Stimulated activated CD4-positive, alpha-beta T cell treated with anti-CD3 and anti-CD28 coated beads, Interleukin-4, amount 100 ng/mL, for 1 hour (primary cell): ENCODE measurements around the gene BANP.
"Not testable (repeated sequence)": the region's sequence is repeated elsewhere in the genome, so short reads cannot be mapped to it uniquely, and the experiment has no call there.

Experiments
- DNase-seq: peaks from one replicate; pipeline ENCODE4 v3.0.0-alpha.2; 2020

BANP gene

DNA sequence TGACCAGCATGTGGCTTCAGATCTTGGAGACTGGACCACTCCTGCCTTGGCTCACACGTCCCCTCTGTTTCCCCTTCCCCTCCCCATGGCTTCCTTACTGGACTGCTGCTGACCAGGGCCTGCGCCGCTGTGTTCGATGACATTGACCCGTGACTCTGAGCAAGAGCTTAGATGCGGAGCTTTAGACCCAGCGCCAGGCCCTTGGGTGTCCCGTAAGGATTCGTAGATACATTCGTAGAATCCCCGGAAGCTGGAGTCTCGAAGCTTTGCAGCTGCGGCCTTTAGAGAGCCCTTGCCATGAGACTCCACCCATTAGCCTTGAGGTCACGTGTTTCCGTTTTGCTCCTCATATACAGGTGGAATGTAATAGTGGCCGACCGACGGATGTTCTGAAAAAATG is 65.2 kb downstream of the BANP start:
- not testable (repeated sequence) for DNase-seq

DNA sequence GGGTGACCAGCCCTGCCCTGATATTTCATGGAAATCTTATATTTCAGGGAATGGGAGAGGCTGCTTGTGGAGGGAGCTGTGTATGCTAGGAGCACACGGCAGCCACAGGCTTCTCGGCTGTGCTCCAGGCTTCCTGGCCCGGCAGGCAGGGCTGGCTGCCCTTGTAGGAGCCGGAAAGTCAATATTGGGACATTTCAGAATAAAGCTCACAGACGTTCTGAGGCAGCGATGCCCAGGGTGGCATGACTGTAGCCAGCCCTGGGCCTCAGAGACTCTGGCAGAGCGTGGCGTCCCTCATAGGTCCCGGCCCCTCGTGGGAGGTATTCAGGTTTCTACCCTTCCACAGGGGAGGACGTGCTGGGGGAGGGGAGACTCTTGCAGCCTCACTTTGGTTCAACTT is 65.7 kb downstream of the BANP start:
- no peak for DNase-seq

DNA sequence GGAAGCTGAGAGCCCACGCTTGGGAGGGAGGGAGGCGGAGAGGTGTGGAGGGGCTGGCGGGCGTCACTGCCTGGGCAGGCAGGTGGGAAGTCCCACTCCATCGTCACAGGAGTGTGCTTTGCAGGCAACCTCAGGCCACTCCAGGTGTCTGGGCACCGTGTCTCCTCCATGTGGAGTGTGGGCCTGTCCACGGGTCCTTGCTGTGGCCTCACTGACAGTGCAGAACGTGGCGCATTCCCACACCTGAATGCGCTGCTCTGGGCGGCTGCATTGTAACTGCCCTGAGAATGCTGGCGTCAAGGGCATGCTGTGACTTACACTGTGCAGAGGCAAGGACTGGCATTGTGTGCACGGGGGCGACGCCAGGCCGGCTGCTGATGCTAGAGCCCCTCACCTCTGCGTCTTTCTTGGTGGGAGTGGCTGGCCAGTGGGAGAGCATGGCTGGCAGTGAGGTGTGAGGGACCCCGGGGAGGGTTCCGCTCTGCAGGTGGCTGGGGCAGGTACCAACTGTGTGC is 66.4 kb downstream of the BANP start:
- no peak for DNase-seq

DNA sequence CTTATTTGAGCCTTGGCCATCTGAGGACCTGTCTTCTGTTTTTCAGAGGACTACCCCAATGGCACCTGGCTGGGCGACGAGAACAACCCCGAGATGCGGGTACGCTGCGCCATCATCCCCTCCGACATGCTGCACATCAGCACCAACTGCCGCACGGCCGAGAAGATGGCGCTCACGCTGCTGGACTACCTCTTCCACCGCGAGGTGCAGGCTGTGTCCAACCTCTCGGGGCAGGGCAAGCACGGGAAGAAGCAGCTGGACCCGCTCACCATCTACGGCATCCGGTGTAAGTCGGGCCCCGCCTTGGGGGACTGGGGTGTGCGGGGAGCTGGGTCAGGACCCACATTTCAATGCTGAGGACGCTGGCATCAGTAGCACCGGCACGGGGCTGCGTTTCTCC is 67.1 kb downstream of the BANP start:
- DNase-seq, result not testable (repeated sequence)

DNA sequence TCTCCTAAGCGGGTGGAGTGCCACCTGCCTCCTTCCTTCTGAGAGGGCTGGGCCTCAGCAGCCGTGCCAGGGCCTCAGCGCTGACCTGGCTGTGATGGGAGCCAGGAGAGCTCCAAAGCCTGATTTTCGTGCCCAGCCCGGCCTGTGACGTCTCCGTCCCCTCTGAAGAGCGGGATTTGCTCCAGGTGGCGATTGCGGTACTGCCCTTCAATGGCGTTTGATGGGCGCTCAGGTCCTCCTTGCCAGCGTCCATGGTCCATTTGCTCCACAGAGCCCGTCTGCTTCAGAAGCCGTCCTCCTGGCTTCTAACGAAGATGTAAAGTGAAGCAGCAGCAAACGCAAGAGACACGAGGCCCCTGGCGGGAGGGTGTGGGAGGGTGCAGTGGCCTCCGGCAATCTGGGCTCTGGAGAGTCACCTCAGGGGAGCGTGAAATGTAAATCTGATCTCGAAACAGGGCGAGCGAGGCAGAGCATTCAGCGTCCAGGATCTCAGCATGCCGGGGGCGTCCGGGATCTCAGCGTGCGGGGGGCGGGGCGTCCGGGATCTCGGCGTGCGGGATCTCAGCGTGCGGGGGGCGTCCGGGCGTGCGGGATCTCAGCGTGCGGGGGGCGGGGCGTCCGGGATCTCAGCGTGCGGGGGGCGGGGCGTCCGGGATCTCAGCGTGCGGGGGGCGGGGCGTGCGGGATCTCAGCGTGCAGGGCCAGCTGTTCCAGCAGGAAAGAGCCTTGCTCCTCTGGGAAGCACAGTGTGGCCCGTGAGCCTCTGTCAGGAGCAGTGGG is 68.0 kb downstream of the BANP start:
- DNase-seq, result not testable (repeated sequence)

DNA sequence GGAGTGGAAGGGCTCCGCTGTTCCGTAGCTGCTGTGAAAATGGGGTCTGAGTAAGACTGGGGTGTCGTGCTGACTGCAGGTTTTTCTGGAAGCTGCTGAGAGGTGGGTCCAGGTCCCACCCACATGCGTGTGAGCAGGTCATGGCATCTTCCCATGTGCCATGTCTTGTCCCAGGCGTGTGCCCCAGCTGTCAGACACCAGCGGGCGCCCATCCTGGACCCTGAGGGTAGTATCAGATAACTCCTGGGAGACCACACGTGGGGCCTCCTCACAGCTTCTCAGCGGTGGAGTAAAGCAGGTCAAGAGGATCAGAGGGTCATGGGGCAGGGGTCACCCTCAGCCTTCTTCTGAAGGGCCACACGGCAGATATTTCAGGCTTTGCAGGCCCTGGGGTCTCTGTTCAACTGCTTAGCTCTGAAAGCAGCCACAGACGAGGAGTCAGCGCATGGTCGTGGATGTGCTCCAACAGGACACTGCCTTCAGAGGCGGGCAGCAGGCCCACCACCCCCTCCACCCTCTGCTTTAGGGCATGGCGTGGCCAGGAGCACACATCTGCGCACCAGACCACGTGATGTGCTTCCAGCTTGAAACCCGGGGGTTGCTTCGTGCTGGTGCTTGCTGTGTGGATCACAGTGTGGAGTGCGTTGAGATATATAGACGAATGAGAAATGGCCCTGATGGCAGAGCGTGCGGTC is 68.7 kb downstream of the BANP start:
- no peak for DNase-seq

DNA sequence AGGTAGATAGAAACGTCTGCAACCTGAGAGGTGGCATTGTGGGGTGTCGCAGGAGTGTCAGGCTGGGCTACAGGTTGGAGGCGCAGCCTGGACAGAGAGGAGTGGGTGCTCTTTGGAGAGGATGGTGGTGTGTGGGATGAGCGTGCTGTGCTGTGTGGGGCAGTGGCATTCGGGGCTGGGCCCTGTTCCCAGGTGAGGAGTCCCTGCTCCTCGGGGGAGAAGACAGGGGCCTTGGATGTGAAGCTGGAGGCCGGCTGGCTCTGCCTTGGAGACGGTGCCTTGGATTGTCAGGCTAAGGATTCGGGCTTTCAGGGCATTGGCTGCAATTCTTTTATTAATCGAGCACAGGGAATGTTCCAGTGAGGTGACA is 69.3 kb downstream of the BANP start:
- DNase-seq, result no peak

DNA sequence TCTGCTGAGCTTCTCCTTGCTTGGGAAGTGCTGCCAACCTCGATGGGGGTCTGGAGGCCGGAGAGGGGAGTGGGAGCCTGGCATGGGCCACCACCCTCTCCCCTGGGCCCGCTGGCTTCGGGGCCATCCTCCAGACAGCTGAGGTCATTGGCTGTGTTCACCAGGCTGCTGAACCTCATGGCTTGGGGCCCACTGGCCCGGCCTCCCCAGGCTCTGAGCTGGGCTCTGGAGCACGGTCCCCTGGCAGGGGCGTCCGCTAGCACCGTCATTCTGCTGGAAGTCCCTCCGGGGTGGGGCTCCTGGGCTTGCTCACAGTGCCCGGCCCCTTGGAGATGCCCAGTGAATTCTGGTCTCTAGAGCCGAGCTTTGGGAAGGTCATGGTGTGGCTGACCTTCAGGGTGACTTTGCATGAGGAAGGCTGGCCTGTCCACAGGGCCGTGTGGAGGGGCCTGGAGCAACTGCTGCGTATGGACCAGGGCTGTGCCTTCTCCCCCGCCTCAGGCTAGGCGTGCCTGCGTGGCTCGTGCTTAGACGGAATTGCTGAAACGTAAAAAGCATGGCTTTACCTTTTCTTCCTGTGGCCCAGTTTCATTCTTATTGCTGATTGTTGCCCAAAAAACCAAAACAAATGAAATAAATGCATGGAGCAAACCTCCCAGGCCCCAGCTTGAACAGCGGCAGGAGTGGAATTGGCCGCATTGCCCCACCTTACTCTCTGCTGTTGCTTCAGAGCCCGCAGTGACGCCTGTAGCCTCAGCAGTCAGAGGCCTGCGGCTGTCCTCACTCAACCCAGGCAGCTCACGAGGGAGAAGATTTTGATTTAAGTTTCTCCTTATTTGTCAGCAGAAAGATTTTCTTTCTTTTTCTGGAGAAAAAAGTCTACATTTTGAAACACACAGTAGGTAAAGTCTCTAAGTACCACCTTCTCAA is 70.1 kb downstream of the BANP start:
- not testable (repeated sequence) for DNase-seq

DNA sequence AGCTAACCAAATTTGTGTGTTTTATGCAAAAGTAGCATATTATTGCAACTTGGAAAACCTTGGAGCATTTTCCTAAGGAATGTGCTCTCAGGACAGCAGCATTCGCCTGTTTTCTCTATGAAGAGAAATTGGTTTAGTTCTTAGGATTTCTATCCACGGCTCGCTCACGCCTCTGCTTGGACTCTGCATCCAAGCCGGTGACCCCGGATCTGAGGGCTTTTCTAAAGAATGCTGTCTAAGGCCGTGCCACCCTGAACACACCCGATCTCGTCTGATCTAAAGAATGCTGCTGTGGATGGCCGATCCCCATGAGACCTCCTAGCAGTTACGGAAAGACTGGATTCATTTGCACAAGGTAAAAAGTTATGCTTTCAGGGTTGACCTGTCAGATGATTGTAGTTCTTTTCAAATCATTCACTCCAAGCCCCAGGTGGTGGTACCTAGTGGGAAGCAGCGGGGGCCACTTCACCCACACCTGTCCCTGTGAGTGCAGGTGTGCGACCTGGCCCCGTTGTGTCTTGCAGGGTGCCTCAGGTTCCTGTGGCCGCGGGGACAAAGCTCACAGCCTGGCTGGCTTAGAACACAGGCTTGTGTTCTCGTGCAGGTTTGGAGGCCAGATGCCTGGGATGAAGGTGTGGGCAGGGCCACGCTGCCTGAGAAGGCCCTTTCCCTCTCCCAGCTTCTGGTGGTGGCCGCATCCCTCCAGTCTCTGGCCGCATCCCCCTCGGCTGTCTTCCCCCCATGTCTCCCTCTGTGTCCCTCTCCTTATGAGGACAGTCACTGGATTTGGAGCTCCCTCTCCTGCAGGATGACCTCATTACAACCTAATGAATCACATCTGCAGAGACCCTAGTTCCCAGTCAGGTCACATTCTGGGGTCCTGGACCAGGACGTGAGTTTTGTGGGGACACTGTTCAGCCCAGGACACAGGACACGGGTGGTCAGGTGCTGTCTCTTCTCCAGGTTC is 71.1 kb downstream of the BANP start:
- DNase-seq, result no peak

DNA sequence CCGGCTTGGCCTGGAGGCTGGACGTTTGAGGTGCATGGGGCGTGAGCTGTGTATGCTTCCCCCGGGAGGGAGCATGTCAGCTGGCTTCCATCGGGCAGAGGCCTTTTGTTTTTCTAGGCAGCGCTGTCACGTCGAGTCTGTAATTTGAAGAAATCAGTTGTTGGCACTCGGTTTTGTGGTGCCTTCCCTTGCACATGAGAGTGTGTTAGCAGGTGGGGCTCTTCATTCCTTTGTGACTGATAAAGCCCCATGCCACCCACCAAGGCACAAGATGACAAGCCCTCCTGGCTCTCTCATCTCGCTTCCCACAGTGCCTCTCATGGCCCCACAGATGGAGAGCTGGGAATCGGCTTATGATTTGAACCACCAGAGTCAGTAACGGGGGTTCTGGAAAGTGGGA is 72.1 kb downstream of the BANP start:
- no peak for DNase-seq

DNA sequence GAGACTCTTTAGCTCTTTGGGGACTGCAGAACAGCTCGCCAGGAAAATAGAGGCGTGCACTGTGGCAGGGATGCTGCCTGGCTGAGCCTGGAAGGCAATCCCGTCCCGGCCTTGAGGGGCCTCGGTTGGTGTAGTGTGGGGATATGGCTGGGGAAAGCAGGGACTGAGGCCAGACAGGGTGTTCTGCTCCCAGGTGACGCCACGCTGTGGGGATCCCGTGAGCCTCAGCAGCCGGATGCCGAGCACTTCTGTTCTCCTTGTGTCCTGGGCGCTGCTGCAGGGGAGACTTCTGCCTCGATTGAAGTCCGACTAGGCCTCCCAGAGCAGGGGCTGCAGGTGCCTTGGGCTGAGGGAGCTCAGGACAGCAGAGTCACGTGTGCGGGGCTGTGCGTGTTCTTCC is 72.6 kb downstream of the BANP start:
- DNase-seq, result no peak

DNA sequence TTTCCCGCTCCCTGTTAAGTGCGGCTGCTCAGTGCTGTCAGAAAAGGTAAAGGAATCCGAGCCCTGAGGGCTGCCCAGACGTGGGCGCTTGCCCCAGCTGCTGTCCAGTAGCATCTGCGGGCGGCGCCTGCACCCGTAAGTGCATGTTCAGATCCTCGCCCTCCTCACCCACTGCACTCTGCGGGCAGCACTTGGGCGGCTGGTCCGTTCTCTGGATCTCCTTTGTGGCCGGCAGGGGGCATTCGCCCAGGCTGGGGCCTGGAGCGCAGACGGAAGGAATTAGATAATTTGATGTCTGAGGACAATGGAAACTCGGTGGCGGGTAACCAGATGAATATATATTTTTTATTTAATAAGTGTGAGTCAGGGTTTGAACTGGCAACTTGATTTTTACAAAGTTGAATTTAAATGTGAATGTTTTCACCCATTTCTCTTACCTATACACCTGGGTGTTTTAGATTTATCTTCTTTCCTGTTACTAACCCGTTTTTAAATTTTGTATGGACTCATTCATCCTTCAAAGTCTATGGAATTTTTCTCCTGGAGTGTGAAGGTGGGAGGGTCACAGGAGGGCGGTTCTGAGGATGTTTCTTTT is 73.4 kb downstream of the BANP start:
- DNase-seq, result not testable (repeated sequence)

DNA sequence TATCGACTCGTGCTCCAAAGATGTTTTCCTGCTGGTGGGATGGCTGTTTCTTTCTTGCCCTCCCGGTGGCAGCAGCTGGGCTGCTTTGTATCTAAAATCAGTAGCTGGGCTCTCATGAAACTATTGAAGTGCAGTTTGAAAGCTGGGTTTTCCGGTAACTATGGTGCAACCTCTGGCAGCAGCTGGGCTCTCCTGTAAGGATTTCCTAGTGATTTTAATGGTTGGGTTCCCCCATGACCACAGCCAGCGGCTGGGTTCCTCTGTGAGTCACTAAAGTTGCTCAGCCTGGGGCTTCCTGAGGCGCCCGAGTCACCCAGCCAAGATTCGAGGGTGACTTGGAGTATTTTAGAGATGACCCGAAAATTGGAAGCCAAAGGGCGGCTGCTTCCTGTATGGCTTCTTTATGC is 73.9 kb downstream of the BANP start:
- not testable (repeated sequence) for DNase-seq

DNA sequence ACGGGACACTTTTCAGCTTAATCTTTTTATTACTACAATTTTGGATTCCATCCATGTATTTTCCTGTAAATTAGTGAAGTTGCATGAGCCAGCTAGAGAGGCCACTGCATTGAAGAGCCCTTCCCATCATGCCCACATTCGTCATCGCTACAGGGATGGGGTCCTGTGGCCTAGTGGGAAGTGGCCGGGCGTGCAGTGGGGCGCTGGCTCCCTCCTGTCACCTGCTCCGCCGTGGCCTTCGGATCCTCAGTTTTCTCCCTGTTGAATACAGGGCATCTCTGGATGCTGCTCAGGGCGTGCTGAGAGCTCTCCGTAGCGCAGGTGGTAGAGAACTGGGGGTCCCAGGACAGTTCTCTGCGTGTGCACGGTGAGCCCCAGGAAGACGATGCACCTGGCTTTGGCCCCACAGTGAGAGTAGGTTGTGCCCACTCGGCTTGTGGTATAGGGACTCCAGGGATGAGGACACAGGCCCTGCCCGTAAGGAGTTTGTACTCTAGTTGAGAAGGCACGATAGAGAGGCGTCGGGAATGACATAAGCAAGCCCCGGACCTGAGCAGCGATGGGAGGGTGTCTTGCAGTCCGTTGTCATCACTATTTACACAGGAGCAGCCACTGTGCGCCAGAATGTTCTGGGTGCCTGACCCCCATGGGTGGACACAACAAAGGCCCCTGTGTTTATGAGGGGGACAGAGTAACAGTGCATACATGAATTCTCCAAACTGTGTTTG is 74.8 kb downstream of the BANP start:
- not testable (repeated sequence) for DNase-seq

DNA sequence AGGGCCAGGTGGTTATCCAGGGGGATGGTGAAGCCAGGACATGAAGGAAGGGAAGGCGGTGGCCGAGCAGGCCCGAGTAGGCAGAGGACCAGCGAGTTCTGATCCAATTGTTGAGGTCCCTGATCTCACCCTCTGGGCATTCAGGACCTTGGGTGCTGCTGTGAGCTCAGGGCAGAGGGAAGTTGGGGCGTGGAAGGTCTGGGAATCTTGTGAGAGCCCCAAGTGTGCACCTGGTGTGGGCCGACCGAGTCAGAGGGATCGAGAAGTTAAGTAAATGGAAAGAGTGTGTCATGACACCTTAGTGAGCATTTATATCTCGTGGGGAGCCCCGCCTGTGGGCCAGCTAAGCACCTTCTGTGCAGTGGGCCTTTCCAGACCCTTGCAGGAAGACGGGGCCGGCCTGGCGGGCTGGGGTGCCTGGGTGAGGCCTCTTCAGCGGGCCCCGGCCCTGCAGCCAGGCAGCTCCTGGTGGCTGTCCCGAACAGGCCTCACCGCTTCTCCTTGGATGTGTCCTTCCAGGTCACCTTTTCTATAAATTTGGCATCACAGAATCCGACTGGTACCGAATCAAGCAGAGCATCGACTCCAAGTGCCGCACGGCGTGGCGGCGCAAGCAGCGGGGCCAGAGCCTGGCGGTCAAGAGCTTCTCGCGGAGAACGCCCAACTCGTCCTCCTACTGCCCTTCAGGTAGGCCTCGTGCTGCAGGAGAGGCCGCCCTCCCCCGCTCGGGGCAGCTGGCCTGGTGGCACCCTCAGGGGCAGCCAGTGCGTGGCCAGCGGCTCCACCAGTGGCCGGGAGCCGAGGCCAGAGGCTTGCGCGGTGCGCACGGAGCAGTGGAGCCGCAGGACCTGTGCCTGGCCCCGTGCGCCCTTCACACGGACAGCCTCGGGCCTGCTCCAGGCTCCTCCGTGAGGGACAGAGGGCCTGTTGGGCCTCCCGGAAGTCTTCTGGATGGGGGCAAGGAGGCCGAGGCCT is 76.0 kb downstream of the BANP start:
- no peak for DNase-seq

DNA sequence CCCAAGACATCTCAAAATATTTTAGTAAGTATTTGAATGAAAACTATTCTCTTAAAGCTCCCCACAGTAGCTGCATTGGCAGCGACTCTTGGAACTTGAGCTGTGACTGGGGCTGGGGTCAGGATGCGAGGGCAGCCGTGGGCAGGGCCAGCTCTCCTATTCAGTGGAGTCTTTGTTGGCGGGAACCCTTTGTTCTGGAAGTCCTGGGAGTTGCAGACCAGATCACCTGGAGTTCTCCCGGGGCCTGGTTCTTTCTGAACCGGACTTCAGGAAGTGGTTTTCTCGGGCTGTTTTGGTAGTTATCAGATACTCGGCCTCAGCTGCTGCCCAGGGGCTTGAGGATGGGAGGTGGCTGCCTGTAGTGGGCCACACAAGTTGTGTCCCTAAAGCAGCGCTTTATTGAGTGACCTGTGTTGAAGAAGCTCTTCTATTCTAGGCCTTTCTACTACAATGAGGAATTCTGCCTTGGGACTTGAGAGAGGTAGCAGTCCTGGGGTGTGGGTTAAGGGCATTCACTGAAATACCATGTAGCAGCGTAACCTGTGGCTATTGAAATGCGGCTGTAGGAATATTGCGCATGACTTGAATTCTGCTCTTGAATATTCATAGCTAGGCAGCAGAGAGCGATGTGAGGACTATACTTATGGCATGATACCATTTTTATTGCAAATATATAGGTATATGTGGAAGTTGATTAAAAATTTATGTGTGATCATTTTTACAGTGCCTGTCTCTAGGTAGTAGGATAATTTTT is 77.1 kb downstream of the BANP start:
- DNase-seq, result not testable (repeated sequence)

DNA sequence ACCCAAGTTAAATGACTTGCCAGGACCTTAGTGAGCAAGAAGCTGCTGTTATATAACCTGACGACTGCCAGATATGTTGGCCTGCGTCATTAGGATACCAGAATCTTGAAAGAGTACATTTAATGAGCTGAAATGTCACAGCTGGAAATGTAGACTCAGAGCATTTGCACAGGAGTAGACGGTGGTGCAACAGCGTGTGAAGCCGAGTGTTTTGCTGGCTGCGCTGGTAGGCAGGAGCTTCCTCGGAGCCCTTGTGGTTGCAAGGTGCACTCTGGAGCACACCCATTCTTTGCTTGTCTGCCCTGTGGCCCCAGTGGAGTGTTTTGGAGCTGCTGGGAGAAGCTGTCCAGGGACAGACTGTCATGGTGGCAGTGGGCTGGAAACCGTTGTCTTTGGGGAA is 79.3 kb downstream of the BANP start:
- no peak for DNase-seq

DNA sequence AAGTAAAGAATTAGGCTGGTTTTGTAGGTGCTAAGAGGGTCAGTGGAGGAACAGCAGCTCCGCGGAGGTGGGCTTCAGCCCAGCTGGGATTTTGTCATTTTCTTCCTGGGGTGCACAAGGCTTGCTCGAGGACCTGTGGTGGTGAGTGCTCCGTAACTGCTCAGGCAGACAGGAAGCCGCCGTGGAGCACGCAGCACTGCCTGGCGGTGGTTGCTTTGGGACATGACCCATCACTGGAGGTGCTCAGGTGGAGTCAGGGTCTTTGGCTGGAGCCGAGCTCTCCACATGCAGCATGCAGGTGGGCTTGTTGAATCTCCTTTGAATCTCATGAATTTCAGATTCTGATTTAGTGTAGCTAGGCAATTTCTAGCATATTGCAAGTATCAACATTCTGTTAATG is 79.7 kb downstream of the BANP start:
- DNase-seq, result not testable (repeated sequence)
